SK-MEL-5 (cell line): ENCODE results near the gene ST6GALNAC3. TPM values are rescaled to one million over a fixed set of nuclear protein-coding genes. Genes with fewer than 3 reads are reported as not detected.
"Not testable (repeated sequence)": the region's sequence is repeated elsewhere in the genome, so short reads cannot be mapped to it uniquely, and the experiment has no call there.

Experiments used
- DNase-seq: peaks from one replicate; pipeline ENCODE4 v3.0.0-alpha.2; 2016; ENCODE audit warnings: low read depth, low spot score
- in situ Hi-C: cut with HindIII; loops from 2 replicates; pipeline ENCODE4 v1.10.0; 2016; ENCODE audit warnings: low sequenced_read_pairs, high pct_unique_total_duplicates, low pct_unique_long_range_greater_than_20kb
- polyA plus RNA-seq, 2 experiments: library from polyadenylated mRNA; depleted of rRNA; stranded (reverse); fragments of >200 nt; gene quantifications; 2 replicates each; pipeline ENCODE4 v1.2.3, GENCODE V29; 2015
- total RNA-seq: library from RNA; depleted of rRNA; stranded (reverse); fragments of >200 nt; shearing (Covaris generic); gene quantifications from 2 replicates; pipeline ENCODE4 v1.2.3, GENCODE V29; 2014; rRNA removed

The ST6GALNAC3 gene
- total RNA-seq = 63.8 and 70.7 TPM in 2 replicates
- polyA plus RNA-seq (2015; cell fraction: cytosol; rRNA removed) = 24.3 and 28.8 TPM in 2 replicates
- 6.6 and 11.8 TPM in 2 replicates for polyA plus RNA-seq (2015; cell fraction: nucleus; rRNA removed)

DNA sequence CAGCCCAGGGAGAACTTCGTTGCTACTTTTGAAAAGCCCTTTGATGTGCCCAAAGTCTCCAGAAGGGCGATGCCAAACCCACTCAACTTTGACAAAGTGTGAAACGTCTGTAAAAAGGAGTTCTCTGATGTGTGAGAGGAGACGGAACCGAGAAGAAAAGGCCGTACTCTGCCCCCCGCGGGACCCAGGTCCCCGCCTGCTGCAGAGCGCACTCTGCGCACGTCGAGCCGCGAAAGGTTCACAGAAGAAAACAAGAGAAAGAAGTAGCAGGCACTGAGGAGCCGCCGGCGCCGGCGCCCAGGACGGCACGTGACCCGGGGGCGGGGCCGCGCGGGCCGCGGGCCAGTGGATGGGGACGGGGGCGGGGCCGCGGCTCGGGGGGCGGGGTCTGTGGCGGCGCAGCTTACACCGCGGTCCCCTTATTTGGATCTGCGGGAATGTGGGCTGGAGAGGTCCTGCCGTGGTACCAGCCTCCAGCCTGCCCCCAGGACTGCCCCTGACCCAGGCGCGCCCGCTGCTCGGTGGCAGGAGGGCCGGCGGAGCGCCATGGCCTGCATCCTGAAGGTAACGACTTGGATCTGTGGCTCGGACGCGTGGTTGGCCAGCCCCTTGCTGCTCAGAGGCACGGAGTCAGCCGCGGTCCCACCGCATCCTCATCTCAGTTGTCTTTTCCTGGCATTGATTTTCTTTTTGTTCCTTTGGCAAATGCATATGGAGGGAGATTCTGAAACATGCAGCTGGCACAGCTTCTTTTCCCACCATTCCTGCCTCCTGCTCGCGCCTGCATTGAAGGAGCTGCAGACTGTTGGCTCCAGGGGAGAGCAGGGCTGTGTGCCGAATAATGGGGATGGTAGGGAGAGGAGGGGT, at the start of gene ST6GALNAC3:
Gene ST6GALNAC3, plus strand, starts transcription at position 426 of the 867 bp plus-strand sequence.
- DNase-seq = peak; percentile 75
- in situ Hi-C loops = no loop called here

DNA sequence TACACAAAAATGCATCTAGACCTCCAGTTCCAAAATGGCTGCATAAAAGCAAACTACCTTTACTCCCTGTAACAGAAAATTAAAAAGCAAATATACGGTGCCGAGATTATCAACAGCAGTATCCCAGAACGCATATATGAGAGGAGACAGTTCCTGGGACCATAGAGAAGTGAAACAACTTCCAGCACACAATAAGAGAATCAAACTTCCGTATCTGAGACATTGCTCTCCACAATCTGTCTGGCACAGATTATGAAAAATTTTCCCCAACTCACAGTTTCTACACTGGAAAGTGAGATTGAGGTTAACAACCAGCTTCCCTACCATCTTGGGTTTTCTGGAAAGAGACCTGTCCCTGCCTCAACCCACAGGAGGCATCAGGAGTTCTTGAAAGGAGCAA, 47.2 kb upstream of the ST6GALNAC3 start:
- DNase-seq = no peak

DNA sequence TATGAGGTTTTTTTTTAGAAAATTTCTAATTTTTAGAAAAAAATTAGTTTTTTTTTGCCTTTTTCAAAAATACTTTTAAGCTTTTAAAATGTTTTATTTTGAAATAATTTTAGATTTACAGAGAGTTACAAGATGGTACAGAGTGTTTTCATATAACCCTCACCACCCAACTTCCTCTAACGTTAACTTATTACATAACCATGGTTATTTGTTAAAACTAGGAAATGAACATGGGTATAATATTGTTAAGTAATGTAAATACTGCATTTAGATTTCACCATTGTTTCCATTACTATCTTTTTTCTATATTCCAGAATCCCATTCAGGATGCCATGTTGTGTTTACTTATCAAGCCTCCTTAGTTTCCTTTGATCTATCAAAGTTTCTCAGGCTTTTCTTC, 45.2 kb upstream of the ST6GALNAC3 start:
- in situ Hi-C loops = no loop called here
- no peak for DNase-seq

More for the DNA sequence above, 47.2 kb upstream of the ST6GALNAC3 start:
- in situ Hi-C loops = no loop called here

DNA sequence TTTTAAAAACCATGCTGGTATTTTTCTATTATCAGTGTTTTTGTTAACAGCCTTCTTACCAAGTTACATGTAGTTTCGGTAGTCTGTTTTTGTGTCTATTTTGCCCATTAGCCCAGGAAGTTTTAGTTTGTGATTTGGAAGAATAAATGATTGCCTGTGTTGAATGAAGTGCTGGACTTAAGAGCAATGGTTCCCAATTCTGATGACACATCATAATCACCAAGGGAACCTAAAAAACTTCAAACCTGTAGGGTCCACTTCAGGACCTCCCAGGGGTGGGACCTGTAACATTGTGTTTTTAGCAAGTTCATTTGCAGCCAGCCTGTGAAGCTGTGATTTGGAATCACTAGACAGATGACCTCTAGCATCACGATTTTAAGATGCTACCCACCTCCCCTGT, 43.0 kb upstream of the ST6GALNAC3 start:
- in situ Hi-C loops = no loop called here
- no peak for DNase-seq

DNA sequence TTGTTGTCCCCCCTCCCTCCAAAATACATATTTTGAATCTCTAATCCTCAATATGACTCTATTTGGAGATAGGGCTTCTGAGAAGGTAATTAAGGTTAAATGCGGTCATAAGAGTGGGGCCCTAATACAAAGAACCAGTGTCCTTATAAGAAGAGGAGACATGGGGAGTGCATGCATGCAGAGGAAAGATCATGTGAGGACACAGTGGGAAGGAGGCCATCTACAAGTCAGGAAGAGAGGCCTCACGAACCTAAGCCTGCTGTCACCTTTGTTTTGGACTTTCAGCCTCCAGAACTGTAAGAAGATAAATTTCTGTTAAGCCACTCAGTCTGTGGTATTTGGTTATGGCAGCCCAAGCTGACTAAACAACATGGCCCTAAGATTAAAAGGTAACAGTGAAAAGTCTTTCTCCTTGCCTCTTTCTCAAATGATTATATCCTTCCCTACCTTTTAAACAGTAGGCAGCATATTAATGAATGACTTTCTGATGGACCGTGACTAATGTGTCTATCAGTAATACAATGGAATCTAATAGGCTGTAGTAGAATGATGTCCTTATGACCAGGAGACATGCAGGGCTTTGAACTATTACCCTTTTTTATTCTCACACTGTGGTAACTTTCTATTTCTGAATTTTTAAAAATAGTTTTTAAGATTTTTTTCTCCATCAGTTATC, 40.6 kb upstream of the ST6GALNAC3 start:
- peak; percentile 70 for DNase-seq
- in situ Hi-C loops = no loop called here

DNA sequence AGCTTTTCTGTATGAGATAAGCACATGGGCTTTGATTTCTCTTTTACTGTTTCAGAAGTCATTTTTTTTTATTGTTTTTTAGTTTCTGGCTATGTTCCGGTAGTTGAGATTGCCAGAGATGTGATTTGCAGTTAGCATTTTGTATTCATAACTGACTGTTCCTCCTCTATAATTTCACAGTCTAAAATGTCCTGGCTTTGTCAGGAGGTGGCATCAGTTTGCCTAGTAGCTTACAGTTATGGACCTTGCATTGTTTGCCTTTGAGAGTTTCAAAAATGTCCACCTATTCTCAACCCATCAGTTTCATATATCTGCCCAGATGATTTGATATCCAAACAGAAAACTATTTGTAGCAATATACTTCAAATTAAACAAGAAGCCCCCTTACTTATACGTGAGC, 39.5 kb upstream of the ST6GALNAC3 start:
- peak; percentile 75 for DNase-seq
- in situ Hi-C loops = no loop called here

DNA sequence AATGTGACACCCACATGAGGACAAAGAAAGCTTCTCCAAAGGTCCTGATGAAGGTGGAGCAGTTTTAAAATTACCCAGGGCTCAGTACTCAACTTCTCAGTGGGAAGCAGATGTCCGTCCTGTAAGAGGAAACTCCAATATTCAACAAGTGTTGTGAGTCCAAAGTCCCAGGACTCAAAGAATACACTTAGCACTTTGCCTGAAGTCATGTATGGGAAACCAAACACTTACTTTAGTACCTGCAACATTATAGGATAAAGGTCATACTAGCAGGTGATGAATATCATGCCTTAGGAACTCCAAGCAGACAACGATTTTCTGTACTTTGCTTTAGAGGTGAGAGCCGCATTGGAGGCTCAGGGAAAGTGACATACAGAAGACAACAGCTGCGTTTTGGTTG, 37.2 kb upstream of the ST6GALNAC3 start:
- in situ Hi-C loops = no loop called here
- no peak for DNase-seq

DNA sequence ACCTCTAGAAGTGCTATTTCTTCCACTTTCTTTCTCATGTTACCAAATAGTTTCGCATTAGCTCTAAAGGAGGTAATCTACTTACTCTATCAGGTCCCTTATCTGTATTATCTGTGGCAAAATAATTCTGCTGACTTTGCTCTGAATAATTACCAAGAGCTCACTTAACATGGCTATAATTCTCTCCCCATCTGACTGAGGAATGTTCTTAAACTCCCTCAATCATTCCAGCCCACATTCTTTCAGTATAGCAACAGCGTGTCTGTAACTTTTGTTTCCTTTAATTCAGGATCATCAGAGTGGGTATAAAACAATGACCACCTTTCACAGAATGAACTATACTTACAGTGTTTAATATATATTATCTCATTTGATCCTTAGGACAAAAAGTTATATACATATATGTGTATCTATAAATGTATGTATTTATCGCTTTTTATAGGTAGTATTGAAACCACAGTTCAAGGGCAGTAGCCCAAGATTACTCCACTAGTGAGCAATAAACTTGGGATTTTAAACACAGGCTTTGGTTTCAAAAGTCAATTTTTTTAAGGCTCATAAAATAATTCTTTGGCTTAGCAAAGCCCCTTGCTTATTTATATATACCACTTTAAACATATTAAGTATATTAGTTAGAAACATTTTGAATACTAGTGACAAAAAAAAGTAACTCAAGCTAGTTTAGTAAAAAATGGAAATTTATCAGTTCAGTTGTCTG, 36.1 kb upstream of the ST6GALNAC3 start:
- in situ Hi-C loops = no loop called here
- DNase-seq = peak; percentile 22

DNA sequence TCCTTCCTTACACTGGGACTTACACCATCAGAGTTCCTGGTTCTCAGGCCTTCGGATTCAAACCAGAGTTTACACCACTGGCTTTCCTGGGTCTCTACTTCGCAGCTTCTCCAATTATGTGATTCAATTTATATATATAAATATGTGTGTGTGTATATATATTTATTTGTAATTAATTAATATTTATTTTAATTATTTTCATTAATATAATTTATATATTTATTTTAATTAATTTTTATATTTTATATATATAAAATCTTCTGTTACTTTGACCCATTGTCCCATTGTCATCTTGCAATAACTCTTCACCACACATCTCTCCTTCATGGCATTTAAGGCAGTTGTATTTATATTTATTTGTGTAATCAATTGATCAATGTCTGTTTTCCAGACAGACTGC, 28.4 kb upstream of the ST6GALNAC3 start:
- in situ Hi-C loops = no loop called here
- DNase-seq = no peak

DNA sequence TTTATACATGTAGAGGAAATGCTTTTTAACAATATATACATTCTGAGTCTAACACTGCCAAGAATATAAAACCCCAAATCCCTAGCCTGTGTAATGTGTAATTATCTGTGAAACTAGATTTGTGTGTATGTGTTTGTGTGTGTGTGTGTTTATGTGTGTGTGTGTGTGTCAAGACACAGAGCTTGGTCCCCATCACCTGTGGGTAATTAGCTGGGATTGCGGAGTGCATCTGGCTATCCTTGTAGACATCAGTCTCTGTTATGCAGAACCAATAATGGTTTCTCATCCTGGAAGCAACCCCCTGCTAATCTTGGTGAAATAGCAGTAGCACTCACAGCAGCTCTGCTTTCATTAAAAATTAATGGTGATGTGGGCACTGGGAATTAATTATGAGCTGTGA, 26.3 kb upstream of the ST6GALNAC3 start:
- in situ Hi-C loops = no loop called here
- DNase-seq = no peak

DNA sequence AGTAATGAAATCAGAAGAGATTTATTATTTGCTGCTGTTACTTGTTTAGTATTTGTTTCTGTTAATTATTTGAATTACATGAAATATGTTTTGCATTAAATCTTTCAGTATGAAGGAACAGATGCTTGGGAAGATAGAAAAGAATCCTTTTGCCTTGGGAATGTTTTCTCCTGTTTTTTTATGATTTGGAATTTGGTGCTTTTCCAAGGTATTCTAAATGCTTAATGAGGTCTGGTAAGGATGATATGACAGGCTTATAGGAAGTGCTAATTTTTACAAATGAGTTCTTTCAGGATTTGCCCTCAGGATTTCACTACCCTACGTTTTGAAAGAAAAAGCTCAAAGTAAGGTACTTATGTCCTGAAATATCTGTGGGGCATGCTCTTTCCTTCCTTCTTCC, 25.6 kb upstream of the ST6GALNAC3 start:
- in situ Hi-C loops = no loop called here
- no peak for DNase-seq

DNA sequence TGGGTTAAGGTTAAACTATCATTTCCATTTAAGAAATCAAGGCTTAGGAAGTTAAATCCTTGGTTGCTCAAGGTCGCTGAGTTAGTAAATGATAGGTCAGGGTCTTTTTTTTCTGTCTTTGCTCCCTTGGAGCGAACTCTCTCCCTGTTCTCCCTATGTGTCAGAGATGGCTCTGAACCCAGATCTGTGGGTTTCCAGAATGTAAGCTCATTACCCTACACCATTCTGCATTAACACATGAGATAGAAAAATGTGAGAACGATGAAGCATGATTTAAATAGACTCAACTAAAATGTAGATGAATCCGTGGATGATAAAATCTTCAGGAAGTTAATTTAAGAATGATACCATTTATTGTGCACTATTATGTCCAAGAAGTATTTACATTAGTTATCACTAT, 25.0 kb upstream of the ST6GALNAC3 start:
- no peak for DNase-seq
- in situ Hi-C loops = no loop called here

DNA sequence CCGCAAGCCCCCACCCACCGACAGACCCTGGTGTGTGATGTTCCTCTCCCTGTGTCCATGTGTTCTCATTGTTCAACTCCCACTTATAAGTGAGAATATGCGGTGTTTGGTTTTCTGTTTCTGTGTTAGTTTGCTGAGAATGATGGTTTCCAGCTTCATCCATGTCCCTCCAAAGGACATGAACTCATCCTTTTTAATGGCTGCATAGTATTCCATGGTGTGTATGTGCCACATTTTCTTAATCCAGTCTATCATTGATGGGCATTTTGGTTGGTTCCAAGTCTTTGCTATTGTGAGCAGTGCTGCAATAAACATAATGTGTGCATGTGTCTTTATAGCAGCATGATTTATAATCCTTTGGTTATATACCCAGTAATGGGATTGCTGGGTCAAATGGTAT, 24.5 kb upstream of the ST6GALNAC3 start:
- in situ Hi-C loops, DNase-seq: not testable (repeated sequence)

DNA sequence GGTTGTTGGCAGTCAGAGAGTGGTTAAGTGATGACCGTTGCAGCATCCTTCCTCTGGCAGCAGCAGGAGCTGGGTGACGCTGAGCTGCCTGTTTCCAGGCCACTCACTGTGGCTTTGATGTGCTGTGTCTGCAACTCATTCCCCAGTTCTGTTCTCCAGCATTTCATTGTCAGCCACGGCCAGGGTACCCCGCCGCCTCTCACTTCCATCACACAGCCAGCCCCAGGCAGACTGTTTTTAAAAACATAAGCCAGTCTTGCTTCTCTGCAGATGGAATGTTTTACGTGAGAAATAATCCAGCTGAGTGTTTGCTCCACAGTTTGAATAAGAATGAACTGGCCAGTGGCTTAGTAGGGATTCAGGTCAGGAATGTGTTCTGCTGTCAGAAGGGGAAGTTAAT, 21.5 kb upstream of the ST6GALNAC3 start:
- no peak for DNase-seq
- in situ Hi-C loops = no loop called here

DNA sequence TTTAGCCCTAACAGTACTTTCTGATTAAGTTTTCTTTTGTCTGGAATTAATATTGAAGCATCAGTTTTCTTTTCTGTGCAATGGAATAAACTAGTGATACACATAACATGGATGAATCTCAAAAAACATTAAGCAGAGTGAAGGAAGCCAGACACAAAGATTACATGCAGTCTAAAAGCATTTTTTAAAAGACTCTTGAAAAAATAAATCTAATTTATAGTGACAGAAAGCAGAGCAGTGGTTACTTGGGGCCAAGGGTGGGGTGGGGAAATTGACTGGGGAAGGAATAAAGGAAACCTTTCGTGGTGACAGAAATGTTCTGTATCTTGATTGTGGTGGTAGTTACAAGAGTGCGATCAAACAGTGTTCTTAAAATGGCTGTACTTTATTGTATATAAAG, 20.2 kb upstream of the ST6GALNAC3 start:
- in situ Hi-C loops = no loop called here
- DNase-seq = no peak

DNA sequence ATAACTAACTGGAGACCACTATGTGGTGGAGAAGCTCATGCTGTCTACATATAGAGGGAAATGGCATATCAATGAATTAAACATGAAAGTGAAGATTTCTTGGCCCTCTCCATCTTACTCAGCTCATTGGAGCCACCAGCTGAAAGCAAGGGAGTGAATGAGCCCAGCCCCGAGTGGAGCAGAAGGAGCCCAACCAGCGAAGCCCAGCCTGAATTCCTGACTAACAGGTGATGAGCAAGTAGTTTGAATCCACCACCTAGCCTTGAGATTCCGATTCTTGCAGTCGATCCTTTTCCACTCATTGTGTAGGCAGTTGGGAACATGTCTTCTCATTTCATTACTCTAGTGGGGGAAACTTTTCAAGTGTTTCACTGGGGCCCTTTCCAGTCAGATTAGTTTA, 18.6 kb upstream of the ST6GALNAC3 start:
- in situ Hi-C loops = no loop called here

DNA sequence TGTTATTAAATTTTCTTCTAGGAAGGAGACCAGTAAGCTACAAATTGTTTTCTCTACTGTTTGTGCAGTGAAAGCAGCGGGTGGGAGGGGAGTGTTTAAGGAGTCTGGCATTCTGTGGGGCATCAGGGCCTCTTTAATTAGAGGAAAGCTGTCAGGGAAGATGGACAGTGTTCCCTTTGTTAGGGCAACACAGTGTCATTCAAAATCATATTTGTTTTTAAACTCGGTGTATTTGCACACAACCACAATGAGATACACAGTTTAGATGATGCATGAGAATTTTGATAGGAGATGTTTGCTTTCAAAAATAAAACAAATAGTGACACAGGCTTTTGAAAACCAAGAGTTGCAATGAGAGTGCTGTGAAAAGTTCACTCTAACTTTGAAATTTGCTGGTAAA, 15.1 kb upstream of the ST6GALNAC3 start:
- peak; percentile 38 for DNase-seq
- in situ Hi-C loops = no loop called here

More for the DNA sequence above, 18.6 kb upstream of the ST6GALNAC3 start:
- DNase-seq = no peak

DNA sequence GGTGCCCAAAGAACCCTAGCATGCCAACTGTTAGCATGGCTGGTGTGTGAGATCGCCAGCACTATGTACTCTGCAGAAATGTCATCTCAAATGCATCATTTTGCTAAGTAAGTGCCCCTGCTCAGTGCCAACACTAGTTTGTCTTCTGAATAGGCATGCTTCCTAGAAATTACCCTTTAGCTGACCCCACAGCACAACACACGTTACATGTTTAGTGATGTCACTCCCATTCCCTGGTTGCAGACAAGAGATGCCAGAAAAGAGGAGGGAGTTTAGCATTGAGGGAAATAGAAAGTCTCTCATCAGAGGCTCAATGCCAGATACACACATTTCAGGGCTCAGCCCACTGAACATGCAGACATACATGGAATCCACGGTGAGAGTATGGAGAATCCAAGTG, 9.3 kb upstream of the ST6GALNAC3 start:
- DNase-seq = no peak
- in situ Hi-C loops = no loop called here
